Measurements from ENCODE around the gene FSTL4. TPM values are rescaled to one million over a fixed set of nuclear protein-coding genes. Genes with fewer than 3 reads are reported as not detected.

FSTL4 gene
- polyA plus RNA-seq, 3 donors = not detected

DNA sequence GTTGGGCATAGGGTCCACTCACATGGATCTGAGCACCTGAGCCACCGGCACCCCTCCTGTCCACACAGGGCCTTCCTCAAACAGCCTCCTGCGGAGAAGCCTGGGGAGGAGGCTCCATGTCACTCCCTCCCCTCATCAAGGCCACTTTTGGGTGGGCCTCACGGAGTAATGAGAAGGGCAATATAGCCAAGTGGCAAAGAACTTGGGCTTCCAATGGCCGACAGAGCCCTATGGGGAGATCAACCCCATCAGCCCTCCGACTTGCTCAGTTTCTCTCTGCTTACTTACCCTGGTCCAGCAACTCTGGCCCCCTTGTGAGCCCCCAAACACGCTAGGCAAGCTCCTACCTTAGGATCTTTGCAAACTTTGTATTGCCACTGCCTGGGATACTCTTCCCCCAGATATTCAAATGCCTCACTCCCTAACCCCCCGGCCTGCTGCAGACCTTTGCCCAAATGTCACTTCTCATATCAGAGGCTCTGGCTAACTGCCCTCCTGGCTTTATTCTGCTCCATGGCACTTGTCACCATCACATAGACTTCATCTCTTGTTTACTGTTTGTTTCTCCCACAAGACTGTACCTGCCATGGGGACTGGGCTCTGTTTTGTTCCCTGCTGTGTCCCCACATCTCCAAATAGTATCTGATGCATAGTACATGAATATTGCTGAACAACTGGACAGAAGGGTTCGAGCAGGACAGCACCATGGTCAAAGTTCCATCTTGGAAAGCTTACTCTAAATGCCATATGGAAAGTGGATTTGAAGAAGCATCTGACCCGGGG lies 220.8 kb downstream of the FSTL4 start:
- WGBS (ENCODE audit: insufficient coverage) = 94% methylated on average over 7 of the region's 9 CpGs
- Mint-ChIP-seq H3K4me3 (no peak overlapping the region), H3K36me3 (no peaks in the 10 kb centered on the region), H3K4me1 (peaks cover 3% of the 10 kb centered on the region), H3K27me3 (ENCODE audit: low read depth in 3 of 3) (peaks cover 0 to 6% (median 0%) of the 10 kb centered on the region in 3 donors), H3K27ac (no peak overlapping the region), H3K9me3 (peaks cover 0 to 5% (median 3%) of the 10 kb centered on the region in 7 donors)
- Histone ChIP-seq H3K4me1 (ENCODE audit: control insufficient read depth in 1 of 2, insufficient read depth in 2 of 2, low read length in 2 of 2) (no peaks in the 10 kb centered on the region), H3K27ac (ENCODE audit: low read depth in 1 of 2, low read length in 2 of 2) (no peak overlapping the region), H3K4me3 (replicated peaks in 1 of 3; ENCODE audit: low read depth in 2 of 3, low read length in 3 of 3) (no peak overlapping the region), H3K27me3 (ENCODE audit: control insufficient read depth in 2 of 2, insufficient read depth in 2 of 2, low read length in 2 of 2) (peaks cover 0 to 2% of the 10 kb centered on the region in 2 donors), H3K36me3 (replicated peaks in 1 of 2; ENCODE audit: control insufficient read depth in 1 of 2, insufficient read depth in 2 of 2, low read length in 2 of 2) (no peaks in the 10 kb centered on the region), H3K4me2 (replicated peaks; ENCODE audit: extremely low read depth, low read length, poor library complexity, severe bottlenecking) (no peak overlapping the region), H4K20me1 (ENCODE audit: insufficient read depth, low read length) (no peaks in the 10 kb centered on the region), H3K9ac (ENCODE audit: insufficient read depth, low read length, poor library complexity, severe bottlenecking) (no peak overlapping the region), H3K9me3 (replicated peaks in 1 of 2; ENCODE audit: control insufficient read depth in 1 of 2, insufficient read depth in 1 of 2, low read length in 2 of 2) (no peaks in the 10 kb centered on the region), H3K79me2 (ENCODE audit: insufficient read depth, low read length) (no peaks in the 10 kb centered on the region), H2AFZ (ENCODE audit: insufficient read depth, low read depth, low read length, poor library complexity, severe bottlenecking) (no peak overlapping the region)
- TF ChIP-seq, protein P1, sequence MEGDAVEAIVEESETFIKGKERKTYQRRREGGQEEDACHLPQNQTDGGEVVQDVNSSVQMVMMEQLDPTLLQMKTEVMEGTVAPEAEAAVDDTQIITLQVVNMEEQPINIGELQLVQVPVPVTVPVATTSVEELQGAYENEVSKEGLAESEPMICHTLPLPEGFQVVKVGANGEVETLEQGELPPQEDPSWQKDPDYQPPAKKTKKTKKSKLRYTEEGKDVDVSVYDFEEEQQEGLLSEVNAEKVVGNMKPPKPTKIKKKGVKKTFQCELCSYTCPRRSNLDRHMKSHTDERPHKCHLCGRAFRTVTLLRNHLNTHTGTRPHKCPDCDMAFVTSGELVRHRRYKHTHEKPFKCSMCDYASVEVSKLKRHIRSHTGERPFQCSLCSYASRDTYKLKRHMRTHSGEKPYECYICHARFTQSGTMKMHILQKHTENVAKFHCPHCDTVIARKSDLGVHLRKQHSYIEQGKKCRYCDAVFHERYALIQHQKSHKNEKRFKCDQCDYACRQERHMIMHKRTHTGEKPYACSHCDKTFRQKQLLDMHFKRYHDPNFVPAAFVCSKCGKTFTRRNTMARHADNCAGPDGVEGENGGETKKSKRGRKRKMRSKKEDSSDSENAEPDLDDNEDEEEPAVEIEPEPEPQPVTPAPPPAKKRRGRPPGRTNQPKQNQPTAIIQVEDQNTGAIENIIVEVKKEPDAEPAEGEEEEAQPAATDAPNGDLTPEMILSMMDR (IDR thresholded peaks at IDR 0.05) = no peak
- intact Hi-C loops (cut with micrococcal nuclease) = no loop called here
- no peak for DNase-seq

DNA sequence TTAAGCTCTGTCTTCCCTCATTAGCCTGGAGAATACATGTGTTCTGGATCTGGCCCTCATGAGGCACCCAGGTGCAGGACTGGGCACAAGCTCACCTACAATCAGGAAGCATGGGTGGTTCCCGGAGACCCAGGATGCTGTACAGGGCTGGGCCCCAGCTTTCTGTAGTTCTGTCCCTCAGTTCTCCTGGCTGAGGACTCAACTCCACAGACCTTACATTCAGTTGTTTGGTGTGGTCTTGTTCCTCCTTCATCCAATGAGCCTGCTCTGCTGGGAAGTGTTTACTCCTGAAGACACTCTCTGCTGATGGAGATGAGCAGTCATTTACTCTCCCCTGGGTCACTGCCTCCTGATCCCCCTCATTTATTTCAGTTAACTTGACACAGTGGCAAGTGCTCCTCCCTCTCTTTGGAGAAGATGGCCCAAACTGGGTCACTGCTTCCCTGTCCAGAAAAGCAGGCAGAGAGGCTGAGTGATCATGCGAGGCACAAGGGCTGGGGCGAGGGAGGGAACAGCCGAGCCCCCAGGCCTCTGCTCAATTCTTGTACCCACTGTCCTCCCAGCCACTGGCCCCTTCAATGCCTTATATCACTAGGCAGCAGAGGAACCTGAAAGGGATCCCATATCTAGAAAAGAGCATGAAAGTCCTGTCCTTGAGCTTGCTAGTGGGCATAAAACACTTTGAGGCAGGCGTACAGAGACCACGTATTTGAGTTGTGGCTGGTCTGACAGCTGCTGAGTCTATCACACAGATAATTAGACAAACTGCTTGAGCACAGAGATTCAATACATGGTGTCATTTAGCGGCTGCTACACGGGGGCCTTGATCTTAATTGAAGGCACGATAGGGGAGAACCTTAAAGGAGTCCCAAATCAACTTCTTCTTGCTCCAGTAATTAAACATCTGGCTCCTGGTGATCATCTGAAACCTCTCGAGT lies 221.7 kb downstream of the FSTL4 start:
- Mint-ChIP-seq H3K4me3 (no peak overlapping the region), H3K36me3 (no peaks in the 10 kb centered on the region), H3K9me3 (peaks cover 0 to 5% (median 3%) of the 10 kb centered on the region in 7 donors), H3K4me1 (no peaks in the 10 kb centered on the region), H3K27ac (no peak overlapping the region), H3K27me3 (ENCODE audit: low read depth in 3 of 3) (peaks cover 0 to 6% (median 0%) of the 10 kb centered on the region in 3 donors)
- Histone ChIP-seq H3K27me3 (ENCODE audit: control insufficient read depth in 2 of 2, insufficient read depth in 2 of 2, low read length in 2 of 2) (peaks cover 0 to 2% of the 10 kb centered on the region in 2 donors), H3K4me1 (ENCODE audit: control insufficient read depth in 1 of 2, insufficient read depth in 2 of 2, low read length in 2 of 2) (no peaks in the 10 kb centered on the region), H2AFZ (ENCODE audit: insufficient read depth, low read depth, low read length, poor library complexity, severe bottlenecking) (no peak overlapping the region), H3K9ac (ENCODE audit: insufficient read depth, low read length, poor library complexity, severe bottlenecking) (no peak overlapping the region), H3K27ac (ENCODE audit: low read depth in 1 of 2, low read length in 2 of 2) (no peak overlapping the region), H3K4me2 (replicated peaks; ENCODE audit: extremely low read depth, low read length, poor library complexity, severe bottlenecking) (no peak overlapping the region), H3K79me2 (ENCODE audit: insufficient read depth, low read length) (no peaks in the 10 kb centered on the region), H3K9me3 (replicated peaks in 1 of 2; ENCODE audit: control insufficient read depth in 1 of 2, insufficient read depth in 1 of 2, low read length in 2 of 2) (no peaks in the 10 kb centered on the region), H3K4me3 (replicated peaks in 1 of 3; ENCODE audit: low read depth in 2 of 3, low read length in 3 of 3) (no peak overlapping the region), H3K36me3 (replicated peaks in 1 of 2; ENCODE audit: control insufficient read depth in 1 of 2, insufficient read depth in 2 of 2, low read length in 2 of 2) (no peaks in the 10 kb centered on the region), H4K20me1 (ENCODE audit: insufficient read depth, low read length) (no peaks in the 10 kb centered on the region)
- no peak for DNase-seq
- intact Hi-C loops (cut with micrococcal nuclease) = no loop called here
- WGBS (ENCODE audit: insufficient coverage) = 96% methylated on average over 10 of the region's 10 CpGs
- TF ChIP-seq, protein P1 (IDR thresholded peaks at IDR 0.05) = no peak

All from CD14-positive monocyte (primary cell).